ENCODE data around the gene GOLGA3. TPM values are rescaled to one million over a fixed set of nuclear protein-coding genes. Genes with fewer than 3 reads are reported as not detected.
"Not testable (repeated sequence)": the region's sequence is repeated elsewhere in the genome, so short reads cannot be mapped to it uniquely, and the experiment has no call there.

GOLGA3 gene
- total and polyA plus RNA-seq, 5 experiments from 2014 or later = 2.7 to 82.1 (median 18.1) TPM

- H3K36me3 Mint-ChIP-seq = peaks cover 3 to 74% (median 32%) of the 10 kb centered on the region in 3 donors
- H3K27ac Mint-ChIP-seq = peak overlapping the region in 8 of 10 donors; percentile 11 to 82 (median 52)
Observed at GRCh38 chr12:132806857-132807256, 21.8 kb downstream of the GOLGA3 start.

GRCh38 chr12:132804426-132804861 is 24.2 kb downstream of the GOLGA3 start:
- peaks cover 15 to 37% (median 19%) of the 10 kb centered on the region in 4 donors for H3K4me1 Mint-ChIP-seq
- no peak overlapping the region for H3K27ac Mint-ChIP-seq
- no peak for DNase-seq
- no peak overlapping the region for H3K4me3 Mint-ChIP-seq
- no peak for ATAC-seq
- H3K36me3 Mint-ChIP-seq = peaks cover 3 to 85% (median 29%) of the 10 kb centered on the region in 3 donors
- POLR2A ChIA-PET = no interaction called here
- H3K9me3 Mint-ChIP-seq = no peaks in the 10 kb centered on the region
- no peaks in the 10 kb centered on the region for H3K27me3 Mint-ChIP-seq

More at GRCh38 chr12:132806857-132807256, 21.8 kb downstream of the GOLGA3 start:
- POLR2A ChIA-PET = interaction anchor here (1.1 to 1.7 kb wide), 2 partner anchors 22 to 38 kb away, joined by 3 to 5 read pairs; partner anchors contain the start of gene GOLGA3
- ATAC-seq (peak; percentile 70 to 73), DNase-seq (peak in 5 of 10 donors; percentile 5 to 31 (median 26))
- Mint-ChIP-seq H3K4me3 (peak overlapping the region in 6 of 10 donors; percentile 31 to 71 (median 57)), H3K9me3 (no peaks in the 10 kb centered on the region), H3K4me1 (peaks cover 15 to 39% (median 20%) of the 10 kb centered on the region in 4 donors), H3K27me3 (no peaks in the 10 kb centered on the region)

- H3K27me3 Mint-ChIP-seq = no peaks in the 10 kb centered on the region
- POLR2A ChIA-PET = no interaction called here
- H3K9me3 Mint-ChIP-seq = no peaks in the 10 kb centered on the region
- no peak overlapping the region for H3K27ac Mint-ChIP-seq
- no peak overlapping the region for H3K4me3 Mint-ChIP-seq
- H3K36me3 Mint-ChIP-seq = peaks cover 3 to 86% (median 29%) of the 10 kb centered on the region in 3 donors
- DNase-seq = no peak
- no peak for ATAC-seq
- H3K4me1 Mint-ChIP-seq = peaks cover 15 to 35% (median 18%) of the 10 kb centered on the region in 4 donors
Observed at GRCh38 chr12:132803888-132804287, 24.8 kb downstream of the GOLGA3 start.

- no peak overlapping the region for H3K27ac Mint-ChIP-seq
- H3K27me3 Mint-ChIP-seq = no peaks in the 10 kb centered on the region
- H3K36me3 Mint-ChIP-seq = peaks cover 3 to 85% (median 22%) of the 10 kb centered on the region in 3 donors
- H3K9me3 Mint-ChIP-seq = no peaks in the 10 kb centered on the region
- ATAC-seq (no peak), DNase-seq (no peak)
- POLR2A ChIA-PET = no interaction called here
- peaks cover 12 to 28% (median 17%) of the 10 kb centered on the region in 4 donors for H3K4me1 Mint-ChIP-seq
- no peak overlapping the region for H3K4me3 Mint-ChIP-seq
Observed at GRCh38 chr12:132803125-132803524, 25.5 kb downstream of the GOLGA3 start.

GRCh38 chr12:132801741-132802140 is 26.9 kb downstream of the GOLGA3 start:
- POLR2A ChIA-PET = no interaction called here
- Mint-ChIP-seq H3K9me3 (no peaks in the 10 kb centered on the region), H3K4me3 (no peak overlapping the region), H3K27ac (no peak overlapping the region), H3K4me1 (peaks cover 7 to 17% (median 11%) of the 10 kb centered on the region in 4 donors), H3K36me3 (peaks cover 3 to 85% (median 25%) of the 10 kb centered on the region in 3 donors), H3K27me3 (no peaks in the 10 kb centered on the region)
- no peak for ATAC-seq
- DNase-seq = no peak

GRCh38 chr12:132798836-132799235 is 29.8 kb downstream of the GOLGA3 start:
- H3K27ac Mint-ChIP-seq = no peak overlapping the region
- H3K36me3 Mint-ChIP-seq = peaks cover 0 to 88% (median 20%) of the 10 kb centered on the region in 3 donors
- no peaks in the 10 kb centered on the region for H3K9me3 Mint-ChIP-seq
- no peaks in the 10 kb centered on the region for H3K27me3 Mint-ChIP-seq
- POLR2A ChIA-PET = no interaction called here
- ATAC-seq (no peak), DNase-seq (no peak)
- H3K4me1 Mint-ChIP-seq = peaks cover 0 to 2% (median 0%) of the 10 kb centered on the region in 4 donors
- H3K4me3 Mint-ChIP-seq = no peak overlapping the region

- DNase-seq = no peak
- Mint-ChIP-seq H3K27ac (no peak overlapping the region), H3K4me1 (peaks cover 0 to 2% (median under 1%) of the 10 kb centered on the region in 4 donors), H3K36me3 (peaks cover 0 to 79% (median 14%) of the 10 kb centered on the region in 3 donors), H3K9me3 (no peaks in the 10 kb centered on the region), H3K4me3 (no peak overlapping the region), H3K27me3 (no peaks in the 10 kb centered on the region)
- POLR2A ChIA-PET = interaction anchor here (1.8 kb wide), 1 partner anchor 9 kb away, joined by 5 read pairs; no protein-coding TSS in a partner anchor
- ATAC-seq = no peak
Observed at GRCh38 chr12:132797820-132798570, 30.7 kb downstream of the GOLGA3 start.

GRCh38 chr12:132795847-132796246 is 32.8 kb downstream of the GOLGA3 start:
- DNase-seq (no peak), ATAC-seq (no peak)
- peak overlapping the region in 2 of 10 donors; percentile 9 to 19 for H3K27ac Mint-ChIP-seq
- no peaks in the 10 kb centered on the region for H3K27me3 Mint-ChIP-seq
- peaks cover 0 to 5% (median under 1%) of the 10 kb centered on the region in 4 donors for H3K4me1 Mint-ChIP-seq
- POLR2A ChIA-PET = no interaction called here
- no peak overlapping the region for H3K4me3 Mint-ChIP-seq
- H3K36me3 Mint-ChIP-seq = peaks cover 0 to 70% (median 12%) of the 10 kb centered on the region in 3 donors
- H3K9me3 Mint-ChIP-seq = no peaks in the 10 kb centered on the region

- Mint-ChIP-seq H3K27ac (peak overlapping the region in 2 of 10 donors; percentile 59 to 77), H3K36me3 (peaks cover 0 to 68% (median 15%) of the 10 kb centered on the region in 3 donors)
- H3K27me3 Mint-ChIP-seq, ATAC-seq, H3K4me3 Mint-ChIP-seq, H3K4me1 Mint-ChIP-seq, DNase-seq, H3K9me3 Mint-ChIP-seq, POLR2A ChIA-PET: not testable (repeated sequence)
Observed at GRCh38 chr12:132791940-132792339, 36.7 kb downstream of the GOLGA3 start.

- DNase-seq (no peak), ATAC-seq (no peak)
- Mint-ChIP-seq H3K27ac (peak overlapping the region in 1 of 10 donors; percentile 65), H3K36me3 (peaks cover 6 to 66% (median 17%) of the 10 kb centered on the region in 3 donors), H3K4me3 (no peak overlapping the region), H3K9me3 (no peaks in the 10 kb centered on the region), H3K4me1 (peaks cover 0 to 11% (median 7%) of the 10 kb centered on the region in 4 donors), H3K27me3 (no peaks in the 10 kb centered on the region)
- POLR2A ChIA-PET = interaction anchor here (1.3 kb wide), 1 partner anchor 8 kb away, joined by 5 read pairs; no protein-coding TSS in a partner anchor
Observed at GRCh38 chr12:132789099-132789471, 39.6 kb downstream of the GOLGA3 start.

- H3K36me3 Mint-ChIP-seq = peaks cover 6 to 67% (median 17%) of the 10 kb centered on the region in 3 donors
- POLR2A ChIA-PET = interaction anchor here (1.3 kb wide), 1 partner anchor 9 kb away, joined by 5 read pairs; no protein-coding TSS in a partner anchor
Observed at GRCh38 chr12:132788375-132789098, 40.1 kb downstream of the GOLGA3 start.

GRCh38 chr12:132787877-132788276 is 40.8 kb downstream of the GOLGA3 start:
- DNase-seq (no peak), ATAC-seq (no peak)
- Mint-ChIP-seq H3K36me3 (peaks cover 6 to 74% (median 17%) of the 10 kb centered on the region in 3 donors), H3K27me3 (no peaks in the 10 kb centered on the region), H3K4me1 (peaks cover 0 to 11% (median 6%) of the 10 kb centered on the region in 4 donors), H3K27ac (peak overlapping the region in 5 of 10 donors; percentile 41 to 82 (median 63)), H3K4me3 (no peak overlapping the region), H3K9me3 (no peaks in the 10 kb centered on the region)
- POLR2A ChIA-PET = interaction anchor here (1.3 kb wide), 1 partner anchor 9 kb away, joined by 5 read pairs; no protein-coding TSS in a partner anchor

More at GRCh38 chr12:132788375-132789098, 40.1 kb downstream of the GOLGA3 start:
- no peak for DNase-seq
- no peaks in the 10 kb centered on the region for H3K9me3 Mint-ChIP-seq
- no peaks in the 10 kb centered on the region for H3K27me3 Mint-ChIP-seq
- H3K27ac Mint-ChIP-seq = peak overlapping the region in 4 of 10 donors; percentile 41 to 82 (median 61)
- peaks cover 0 to 11% (median 6%) of the 10 kb centered on the region in 4 donors for H3K4me1 Mint-ChIP-seq
- no peak overlapping the region for H3K4me3 Mint-ChIP-seq
- ATAC-seq = no peak

Measured in naive thymus-derived CD8-positive, alpha-beta T cell (primary cell).